ENCODE data around the gene RTBDN. TPM values are rescaled to one million over a fixed set of nuclear protein-coding genes. Genes with fewer than 3 reads are reported as not detected.

RTBDN gene
- total and polyA plus RNA-seq, 2 of the 8 experiments (the other 6 are each of a cell fraction or from before 2014, with no cell fraction given): 4.0 to 4.8 TPM

GRCh38 chr19:12859546-12859945, 25.2 kb upstream of the RTBDN start:
- TF ChIP-seq HDAC6 (IDR thresholded peaks at IDR 0.05; ENCODE audit: low read depth, low read length) (no peak), KDM1A (IDR thresholded peaks at IDR 0.05; ENCODE audit: borderline replicate concordance, low read length) (no peak), PHF8 (conservative IDR thresholded peaks at IDR 0.05; ENCODE audit: low read depth, low read length) (no peak), ATF3 (IDR thresholded peaks at IDR 0.05; ENCODE audit: insufficient read depth, low read depth, low read length) (no peak), CBX5 (IDR thresholded peaks at IDR 0.05; ENCODE audit: low read depth, low read length) (no peak), MAX (IDR thresholded peaks at IDR 0.05) (no peak), NRF1 (IDR thresholded peaks at IDR 0.05; ENCODE audit: low read depth, low read length) (no peak), CHD2 (IDR thresholded peaks at IDR 0.05; ENCODE audit: low read length) (no peak), JUN (IDR thresholded peaks at IDR 0.05; ENCODE audit: low read depth, low read length) (no peak), SIN3A (conservative IDR thresholded peaks at IDR 0.05 in 1 of 2, IDR thresholded peaks at IDR 0.05 in 1 of 2; ENCODE audit: low read depth in 1 of 2, low read length in 2 of 2) (no peak), POU5F1 (IDR thresholded peaks at IDR 0.05; ENCODE audit: low read depth, low read length) (no peak), KDM4A (IDR thresholded peaks at IDR 0.05; ENCODE audit: low read depth, low read length, severe bottlenecking) (no peak)
- H3K23me2 ChIP-seq (ENCODE audit: low read depth, low read length): no peaks in the 10 kb centered on the region
- H3K27ac ChIP-seq (ENCODE audit: low read depth, low read length): no peak overlapping the region
- no peak overlapping the region for H3K4ac ChIP-seq (replicated peaks; ENCODE audit: insufficient read length, low read depth, low read length)
- H3K36me3 ChIP-seq (ENCODE audit: control insufficient read depth in 2 of 4, insufficient read depth in 4 of 4, low read length in 3 of 4): peaks cover 0 to 11% (median 3%) of the 10 kb centered on the region in 4 experiments; a peak in 2 of 8 replicates
- no peak for DNase-seq (ENCODE audit: low read depth in 1 of 2, low spot score in 2 of 2)
- no peak overlapping the region for H3K18ac ChIP-seq (ENCODE audit: extremely low read depth, low read length)
- H3K4me1 ChIP-seq (replicated peaks in 1 of 4; ENCODE audit: control insufficient read depth in 3 of 4, insufficient read depth in 4 of 4, low read length in 3 of 4): no peaks in the 10 kb centered on the region
- ChIA-PET CTCF (ENCODE audit: partially characterized antibody) (interaction anchor here (0.8 to 7.9 kb wide), 2 partner anchors 13 to 20 kb away, joined by 6 to 48 read pairs; no protein-coding TSS in a partner anchor), POLR2A (ENCODE audit: partially characterized antibody) (interaction anchor here (1.2 kb wide), 1 partner anchor 17 kb away, joined by 3 read pairs; no protein-coding TSS in a partner anchor)
- H4K5ac ChIP-seq (ENCODE audit: insufficient read length, low read depth, low read length): no peak overlapping the region
- H3K79me2 ChIP-seq (ENCODE audit: control insufficient read depth in 1 of 2, insufficient read depth in 2 of 2, low read length in 2 of 2): no peaks in the 10 kb centered on the region
- H2BK120ac ChIP-seq (replicated peaks; ENCODE audit: low read depth, low read length): no peak overlapping the region
- no peak overlapping the region for H3K23ac ChIP-seq (ENCODE audit: insufficient read length)
- no peak overlapping the region for H4K8ac ChIP-seq (ENCODE audit: extremely low read depth, insufficient read depth, low read length)
- no peak overlapping the region for H3K14ac ChIP-seq (ENCODE audit: insufficient read length)
- no peaks in the 10 kb centered on the region for H3K27me3 ChIP-seq (replicated peaks in 1 of 4; ENCODE audit: control insufficient read depth in 3 of 4, extremely low read depth in 1 of 4, insufficient read depth in 3 of 4, low read length in 3 of 4)
- WGBS, 2 experiments (ENCODE audit: extremely low coverage in 1 of 2, insufficient coverage in 1 of 2, insufficient read length in 1 of 2, insufficient replicate concordance in 2 of 2, low coverage in 1 of 2, low lambda C conversion rate in 2 of 2, missing lambda C conversion rate in 1 of 2): 90% methylated on average over 7 of the region's 7 CpGs; no CpG with 5 or more reads in 1 of the 2 experiments
- H3K4me2 ChIP-seq (ENCODE audit: insufficient read depth in 1 of 2, low read depth in 2 of 2, low read length in 2 of 2): no peak overlapping the region
- no peak overlapping the region for H2BK15ac ChIP-seq (ENCODE audit: low read length)
- H3K79me1 ChIP-seq (ENCODE audit: low read depth, low read length): no peaks in the 10 kb centered on the region
- no peaks in the 10 kb centered on the region for H3K9me3 ChIP-seq (ENCODE audit: insufficient read depth in 2 of 2, low read depth in 1 of 2, low read length in 1 of 2)
- H2AFZ ChIP-seq (ENCODE audit: low read length): no peak overlapping the region
- H4K20me1 ChIP-seq (replicated peaks in 1 of 2; ENCODE audit: control insufficient read depth in 1 of 2, insufficient read depth in 2 of 2, low read length in 2 of 2): peaks cover 0 to 1% of the 10 kb centered on the region in 2 experiments
- H2BK20ac ChIP-seq (ENCODE audit: low read length): no peak overlapping the region
- H3K56ac ChIP-seq (replicated peaks; ENCODE audit: insufficient read length, low read depth, low read length): no peak overlapping the region
- no peak overlapping the region for H3K9ac ChIP-seq (replicated peaks in 1 of 4; ENCODE audit: extremely low read depth in 1 of 4, low read depth in 3 of 4, low read length in 3 of 4)
- H3K4me3 ChIP-seq (ENCODE audit: extremely low read depth in 1 of 4, insufficient read depth in 2 of 4, low read depth in 3 of 4, low read length in 4 of 4): no peak overlapping the region
- H2BK12ac ChIP-seq (ENCODE audit: low read depth, low read length): no peak overlapping the region
- no peak for FAIRE-seq
- H4K91ac ChIP-seq (replicated peaks; ENCODE audit: insufficient read length, low read length): no peak overlapping the region
- no peak overlapping the region for H2AK5ac ChIP-seq (ENCODE audit: low read depth, low read length)
- no peak overlapping the region for H2BK5ac ChIP-seq (ENCODE audit: low read depth, low read length)

Data from H1 (cell line).